ENCODE data around the gene NME8.

NME8 gene

GRCh38 chr7:37901236-37901827 is 52.9 kb downstream of the NME8 start:
- no peak for DNase-seq

- no peak for DNase-seq
Observed at GRCh38 chr7:37901890-37902524, 53.6 kb downstream of the NME8 start.

GRCh38 chr7:37908221-37908788 is 59.9 kb downstream of the NME8 start:
- no peak for DNase-seq

- DNase-seq = no peak
Observed at GRCh38 chr7:37912756-37913155, 64.4 kb downstream of the NME8 start.

GRCh38 chr7:37915438-37915837 is 67.0 kb downstream of the NME8 start:
- no peak for DNase-seq

- no peak for DNase-seq
Observed at GRCh38 chr7:37916017-37916672, 67.7 kb downstream of the NME8 start.

GRCh38 chr7:37916673-37917660 is 68.6 kb downstream of the NME8 start, which contains the start of gene SFRP4:
TSS of gene SFRP4 (minus strand) at chr7:37916817. CDS start at chr7:37916537, 280 bp downstream.
- no peak for DNase-seq

GRCh38 chr7:37918526-37918925 is 70.1 kb downstream of the NME8 start:
- no peak for DNase-seq

GRCh38 chr7:37920305-37920848 is 72.0 kb downstream of the NME8 start, which contains the start of gene EPDR1:
TSS of gene EPDR1 (plus strand) at chr7:37920640. CDS start at chr7:37920940, 300 bp downstream.
- no peak for DNase-seq

GRCh38 chr7:37920849-37921805 is 72.7 kb downstream of the NME8 start:
- peak; percentile 24 for DNase-seq

GRCh38 chr7:37921876-37922275 is 73.5 kb downstream of the NME8 start:
- no peak for DNase-seq

GRCh38 chr7:37923996-37924395 is 75.6 kb downstream of the NME8 start:
- DNase-seq = no peak

GRCh38 chr7:37924491-37925041 is 76.2 kb downstream of the NME8 start:
- no peak for DNase-seq

- DNase-seq = no peak
Observed at GRCh38 chr7:37925620-37926019, 77.2 kb downstream of the NME8 start.

GRCh38 chr7:37927773-37928444 is 79.5 kb downstream of the NME8 start:
- DNase-seq = no peak

GRCh38 chr7:37928878-37929277 is 80.5 kb downstream of the NME8 start:
- no peak for DNase-seq

GRCh38 chr7:37930226-37930948 is 82.0 kb downstream of the NME8 start:
- no peak for DNase-seq

- DNase-seq = no peak
Observed at GRCh38 chr7:37932543-37932942, 84.1 kb downstream of the NME8 start.

GRCh38 chr7:37933018-37933566 is 84.7 kb downstream of the NME8 start:
- no peak for DNase-seq
